Measurements from ENCODE around the gene SMIM9.

Gene SMIM9

DNA sequence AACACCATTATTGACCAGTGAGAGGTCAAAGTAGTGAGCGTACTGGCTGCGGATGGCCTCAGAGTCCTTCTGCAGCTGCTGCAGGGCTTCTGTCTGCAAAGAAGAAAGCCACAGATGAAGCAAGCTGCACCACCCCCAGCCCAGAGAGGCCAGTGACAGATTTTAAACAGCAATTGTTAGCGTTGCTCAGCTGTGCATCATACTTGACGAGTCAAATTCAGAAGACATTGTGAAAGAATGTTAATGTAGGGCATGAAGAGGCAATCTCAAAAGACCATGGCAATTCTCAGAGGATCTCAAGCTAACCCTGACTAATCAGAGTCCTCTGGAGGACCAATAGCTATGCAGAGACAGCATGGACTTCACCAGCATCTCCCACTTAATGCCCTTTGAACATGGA lies 55.2 kb downstream of the SMIM9 start:
- no peak for DNase-seq

DNA sequence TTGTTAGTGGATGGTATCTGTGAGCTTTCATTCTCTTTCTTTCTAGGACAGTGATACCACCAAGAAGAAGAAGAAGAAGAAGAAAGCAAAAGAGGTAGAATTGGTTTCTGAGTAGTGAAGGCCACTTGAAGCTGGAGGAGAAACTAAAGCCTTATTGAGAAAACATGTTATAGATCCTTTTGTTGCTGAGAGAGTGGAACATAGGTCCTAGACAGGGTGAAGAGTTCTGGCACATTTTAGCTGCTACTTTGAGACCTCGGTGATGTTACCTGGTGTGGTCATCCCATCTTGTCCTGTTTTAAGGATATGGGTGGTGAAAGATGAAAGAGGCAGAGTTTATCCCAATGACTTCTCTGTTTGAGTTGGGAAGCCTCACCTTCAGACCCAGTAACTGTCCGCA lies 57.7 kb downstream of the SMIM9 start:
- DNase-seq = no peak

DNA sequence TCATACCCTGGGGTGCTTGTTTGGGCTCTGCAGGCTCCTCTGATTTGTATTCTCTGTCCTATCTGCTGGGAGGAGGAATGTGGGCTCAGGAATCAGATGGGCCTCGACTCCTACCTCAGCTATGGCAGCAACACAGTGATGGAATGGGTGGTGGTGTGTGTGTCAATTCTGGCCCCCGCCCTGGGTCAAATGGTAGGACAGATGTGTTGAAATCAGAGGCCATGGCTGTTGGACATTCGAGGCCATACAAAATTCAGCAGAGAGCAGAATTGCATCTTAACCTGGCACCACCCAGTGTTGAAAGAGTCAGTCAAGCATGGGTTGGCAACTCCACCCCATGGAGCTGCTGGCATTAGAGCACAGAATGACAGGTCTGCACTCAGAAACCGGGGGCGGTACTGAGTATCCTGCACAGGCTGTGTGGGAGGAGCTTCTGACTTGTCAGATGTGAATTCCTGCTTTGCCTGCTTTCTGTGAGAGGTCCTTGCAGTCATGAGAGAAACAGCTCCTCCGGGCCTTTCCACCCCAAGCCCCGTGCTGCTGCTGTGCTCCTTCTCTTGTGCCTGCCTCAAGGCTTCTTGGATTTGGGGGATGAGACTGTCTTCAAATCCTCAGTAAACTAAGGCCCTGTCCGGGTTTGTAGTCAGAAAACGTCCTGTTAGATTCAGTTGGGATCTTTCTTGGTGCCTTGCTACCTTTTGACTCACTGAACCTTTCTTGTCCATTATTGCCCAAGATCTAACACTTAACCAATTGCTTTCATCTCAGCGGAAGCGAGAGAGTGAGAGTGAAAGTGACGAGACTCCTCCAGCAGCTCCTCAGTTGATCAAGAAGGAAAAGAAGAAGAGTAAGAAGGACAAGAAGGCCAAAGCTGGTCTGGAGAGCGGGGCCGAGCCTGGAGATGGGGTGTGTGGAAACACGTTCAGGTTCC lies 58.8 kb downstream of the SMIM9 start:
- DNase-seq = no peak

DNA sequence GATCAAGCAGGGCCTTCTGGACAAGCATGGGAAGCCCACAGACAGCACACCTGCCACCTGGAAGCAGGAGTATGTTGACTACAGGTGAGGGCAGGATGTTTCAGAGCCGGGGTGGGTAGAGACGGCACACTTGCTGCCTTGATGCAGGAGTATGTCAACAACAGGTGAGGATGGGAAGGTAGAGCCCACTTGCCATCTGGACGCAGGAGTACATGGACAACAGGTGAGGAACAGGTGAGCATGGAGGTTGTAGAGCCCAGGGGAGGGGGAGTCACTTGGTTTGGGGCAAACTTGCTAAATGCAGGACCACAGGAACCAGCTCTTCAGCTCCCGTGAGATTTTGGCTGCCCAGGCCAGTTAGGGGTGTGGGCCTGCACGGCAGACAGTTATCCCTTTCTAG lies 59.8 kb downstream of the SMIM9 start:
- DNase-seq = no peak

All from islet precursor cell (in vitro differentiated cells).